Body of pancreas (tissue), 4 donors: ENCODE measurements around the gene XRCC4. TPM values are rescaled to one million over a fixed set of nuclear protein-coding genes. Genes with fewer than 3 reads are reported as not detected.

Experiments used
- ATAC-seq: fragments of 150-250 bp; one replicate; pipeline ENCODE4 v1.9.1; 2016
- DNase-seq, 4 donors: peaks; one replicate each; pipeline ENCODE4 v3.0.0-alpha.2; 2019
- H3K27ac ChIP-seq, 4 donors: fragments of 200-600 bp; sonication (generic); 1 replicate in 3 of 4; 2 replicates in 1 of 4; pipeline versions ENCODE4 v1.5.1 to v1.6.1; 2016 to 2019; ENCODE audit warnings: mild to moderate bottlenecking in 1 of 4, mixed read lengths in 1 of 4, moderate library complexity in 1 of 4
- H3K27me3 ChIP-seq, 2 donors: fragments of 200-600 bp; sonication (generic); one replicate each; pipeline ENCODE4 v1.6.0; 2016; ENCODE audit warnings: mild to moderate bottlenecking in 1 of 2
- H3K36me3 ChIP-seq, 2 donors: fragments of 200-600 bp; sonication (generic); replicated peaks in 1 of 2; 2 replicates each; pipeline ENCODE4 v1.5.1; 2016; ENCODE audit warnings: low read depth in 2 of 2; ENCODE audit not compliant: insufficient read depth in 1 of 2
- H3K4me1 ChIP-seq: fragments of 200-600 bp; sonication (generic); one replicate; pipeline ENCODE4 v1.6.0; 2016
- H3K4me3 ChIP-seq, 2 donors: fragments of 200-600 bp; sonication (generic); 1 replicate in 1 of 2; 2 replicates in 1 of 2; pipeline ENCODE4 v1.5.1; 2016 to 2019
- H3K9me3 ChIP-seq, 3 donors: fragments of 200-600 bp; sonication (generic); 1 replicate in 2 of 3; 2 replicates in 1 of 3; pipeline ENCODE4 v1.5.1; 2016
- POLR2A ChIP-seq, 3 donors: fragments of 450-650 bp; IDR thresholded peaks; one replicate each; pipeline ENCODE4 v1.6.1; 2016; ENCODE audit warnings: antibody characterized with exemption in 3 of 3, mild to moderate bottlenecking in 2 of 3
- WGBS, 2 donors: methylation state at CpG; one replicate each; pipeline ENCODE4 v1.1.5; 2017; 5-methylcytosine and 5-hydroxymethylcytosine counted together
- intact Hi-C: fragments of 100-400 bp; cut with DNase I; formaldehyde crosslinking; loops from one replicate; pipeline ENCODE4 v1.15.1; 2023
- total RNA-seq, 2 donors: library from RNA; depleted of rRNA; stranded (reverse); fragments of >200 nt; gene quantifications; one replicate each; pipeline ENCODE4 v1.1.0, GENCODE V29; 2016
- TF ChIP-seq, protein P1 (sequence below), 7 experiments: fragments of 450-650 bp in 4 of 7; fragments of 200-600 bp in 3 of 7; sonication (generic) in 3 of 7; IDR thresholded peaks; one replicate each; pipeline ENCODE4 v1.5.1; 2016 to 2019; ENCODE audit warnings: antibody characterized with exemption in 7 of 7

The XRCC4 gene
- total RNA-seq, 2 donors from 2014 or later = 0.99 to 4.4 TPM

DNA sequence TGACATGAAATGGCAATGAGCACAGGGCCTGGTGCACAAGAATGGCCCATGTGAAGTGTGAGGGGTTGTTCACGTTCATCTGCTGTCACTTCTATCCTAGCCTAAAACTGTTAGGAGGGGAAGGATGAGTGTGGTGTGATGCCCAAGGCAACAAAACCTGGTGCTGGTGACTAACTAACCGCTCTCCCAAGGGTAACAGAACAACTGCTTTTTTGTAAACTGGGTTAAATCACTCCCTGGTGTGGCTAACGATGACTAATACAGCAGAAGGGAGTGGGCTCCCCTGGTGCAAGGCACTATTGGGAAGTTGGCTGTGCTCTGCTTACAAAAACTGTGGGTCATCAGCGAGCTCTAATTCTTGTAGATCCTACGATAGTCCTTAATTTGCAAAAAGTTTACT is 291.0 kb downstream of the XRCC4 start:
- 70 to 82% methylated on average over 5 of the region's 5 CpGs for WGBS, 2 donors
- H3K4me1 ChIP-seq = no peaks in the 10 kb centered on the region
- peak overlapping the region in 1 of 4 donors; percentile 61 for H3K27ac ChIP-seq
- H3K27me3 ChIP-seq = no peaks in the 10 kb centered on the region
- no peaks in the 10 kb centered on the region for H3K36me3 ChIP-seq
- peak in 1 of 4 donors; percentile 49 for DNase-seq
- TF ChIP-seq POLR2A (IDR thresholded peaks at IDR 0.05) = no peak
- TF ChIP-seq, protein P1, sequence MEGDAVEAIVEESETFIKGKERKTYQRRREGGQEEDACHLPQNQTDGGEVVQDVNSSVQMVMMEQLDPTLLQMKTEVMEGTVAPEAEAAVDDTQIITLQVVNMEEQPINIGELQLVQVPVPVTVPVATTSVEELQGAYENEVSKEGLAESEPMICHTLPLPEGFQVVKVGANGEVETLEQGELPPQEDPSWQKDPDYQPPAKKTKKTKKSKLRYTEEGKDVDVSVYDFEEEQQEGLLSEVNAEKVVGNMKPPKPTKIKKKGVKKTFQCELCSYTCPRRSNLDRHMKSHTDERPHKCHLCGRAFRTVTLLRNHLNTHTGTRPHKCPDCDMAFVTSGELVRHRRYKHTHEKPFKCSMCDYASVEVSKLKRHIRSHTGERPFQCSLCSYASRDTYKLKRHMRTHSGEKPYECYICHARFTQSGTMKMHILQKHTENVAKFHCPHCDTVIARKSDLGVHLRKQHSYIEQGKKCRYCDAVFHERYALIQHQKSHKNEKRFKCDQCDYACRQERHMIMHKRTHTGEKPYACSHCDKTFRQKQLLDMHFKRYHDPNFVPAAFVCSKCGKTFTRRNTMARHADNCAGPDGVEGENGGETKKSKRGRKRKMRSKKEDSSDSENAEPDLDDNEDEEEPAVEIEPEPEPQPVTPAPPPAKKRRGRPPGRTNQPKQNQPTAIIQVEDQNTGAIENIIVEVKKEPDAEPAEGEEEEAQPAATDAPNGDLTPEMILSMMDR (IDR thresholded peaks at IDR 0.05) = no peak
- H3K4me3 ChIP-seq = no peak overlapping the region
- no peaks in the 10 kb centered on the region for H3K9me3 ChIP-seq
- no peak for ATAC-seq
- intact Hi-C loops = no loop called here

- peak overlapping the region in 1 of 4 donors; percentile 61 for H3K27ac ChIP-seq
- intact Hi-C loops = no loop called here
Observed at GRCh38 chr5:83368835-83369234, 291.5 kb downstream of the XRCC4 start.

GRCh38 chr5:83370957-83371356 is 293.6 kb downstream of the XRCC4 start:
- no peak for ATAC-seq
- Histone ChIP-seq H3K9me3 (no peaks in the 10 kb centered on the region), H3K27ac (no peak overlapping the region), H3K4me1 (no peaks in the 10 kb centered on the region), H3K36me3 (no peaks in the 10 kb centered on the region), H3K27me3 (no peaks in the 10 kb centered on the region), H3K4me3 (no peak overlapping the region)
- intact Hi-C loops = no loop called here
- 19 to 25% methylated on average over 1 of the region's 1 CpG for WGBS, 2 donors
- TF ChIP-seq, protein P1 (IDR thresholded peaks at IDR 0.05) = no peak
- no peak for TF ChIP-seq POLR2A (IDR thresholded peaks at IDR 0.05)
- no peak for DNase-seq

More at GRCh38 chr5:83368835-83369234, 291.5 kb downstream of the XRCC4 start:
- 73 to 81% methylated on average over 3 of the region's 3 CpGs for WGBS, 2 donors
- no peak for TF ChIP-seq POLR2A (IDR thresholded peaks at IDR 0.05)
- TF ChIP-seq, protein P1 (IDR thresholded peaks at IDR 0.05) = no peak
- no peak for DNase-seq
- no peaks in the 10 kb centered on the region for H3K9me3 ChIP-seq
- no peak for ATAC-seq
- no peak overlapping the region for H3K4me3 ChIP-seq
- H3K4me1 ChIP-seq = no peaks in the 10 kb centered on the region
- no peaks in the 10 kb centered on the region for H3K36me3 ChIP-seq
- H3K27me3 ChIP-seq = no peaks in the 10 kb centered on the region

GRCh38 chr5:83371726-83372125 is 294.4 kb downstream of the XRCC4 start:
- Histone ChIP-seq H3K4me3 (no peak overlapping the region), H3K4me1 (no peaks in the 10 kb centered on the region), H3K27me3 (no peaks in the 10 kb centered on the region), H3K36me3 (no peaks in the 10 kb centered on the region), H3K9me3 (no peaks in the 10 kb centered on the region), H3K27ac (no peak overlapping the region)
- DNase-seq = no peak
- TF ChIP-seq, protein P1 (IDR thresholded peaks at IDR 0.05) = no peak
- TF ChIP-seq POLR2A (IDR thresholded peaks at IDR 0.05) = no peak
- ATAC-seq = no peak
- intact Hi-C loops = no loop called here
- 81 to 100% methylated on average over 1 of the region's 1 CpG for WGBS, 2 donors

GRCh38 chr5:83374547-83374946 is 297.2 kb downstream of the XRCC4 start:
- ATAC-seq (peak; percentile 21), DNase-seq (peak in 1 of 4 donors; percentile 41)
- no peak overlapping the region for H3K4me3 ChIP-seq
- no peaks in the 10 kb centered on the region for H3K4me1 ChIP-seq
- intact Hi-C loops = no loop called here
- H3K36me3 ChIP-seq = no peaks in the 10 kb centered on the region
- no peaks in the 10 kb centered on the region for H3K27me3 ChIP-seq
- no peak for TF ChIP-seq POLR2A (IDR thresholded peaks at IDR 0.05)
- TF ChIP-seq, protein P1 (IDR thresholded peaks at IDR 0.05) = no peak
- no peak overlapping the region for H3K27ac ChIP-seq
- H3K9me3 ChIP-seq = no peaks in the 10 kb centered on the region
- 42 to 59% methylated on average over 2 of the region's 2 CpGs for WGBS, 2 donors
